SU-DHL-6 (cell line): ENCODE measurements around the gene TOLLIP.

ENCODE experiments used
- H2AFZ ChIP-seq: fragments of 200-600 bp; sonication (generic); 2 replicates; pipeline ENCODE4 v1.6.1; 2014; ENCODE audit warnings: low read depth, mild to moderate bottlenecking, moderate library complexity, mixed read lengths, antibody characterized with exemption, low read length; ENCODE audit not compliant: severe bottlenecking
- H3F3A ChIP-seq: fragments of 200-600 bp; shearing (Covaris generic); 2 replicates; pipeline ENCODE4 v1.6.0; 2016; ENCODE audit warnings: antibody characterized with exemption, mild to moderate bottlenecking; ENCODE audit not compliant: insufficient read depth
- H3K27ac ChIP-seq: fragments of 200-600 bp; sonication (generic); 2 replicates; pipeline ENCODE4 v1.5.1; 2016; ENCODE audit warnings: low read depth, mild to moderate bottlenecking, low read length, moderate library complexity, mixed read lengths
- H3K27me3 ChIP-seq: fragments of 200-600 bp; sonication (generic), shearing (Covaris generic); 2 replicates; pipeline ENCODE4 v1.6.0; 2014; ENCODE audit warnings: mild to moderate bottlenecking, low read length
- H3K36me3 ChIP-seq: fragments of 200-600 bp; sonication (generic); 2 replicates; pipeline ENCODE4 v1.6.1; 2014; ENCODE audit warnings: mild to moderate bottlenecking, low read length, mixed read lengths
- H3K4me2 ChIP-seq: fragments of 300-600, 200-600 bp; shearing (Covaris generic), sonication (generic); 2 replicates; pipeline ENCODE4 v1.6.0; 2014; ENCODE audit warnings: low read length, low read depth, mild to moderate bottlenecking; ENCODE audit not compliant: poor library complexity, severe bottlenecking
- H3K4me3 ChIP-seq: fragments of 200-600 bp; sonication (generic); 2 replicates; pipeline ENCODE4 v1.5.1; 2014; ENCODE audit warnings: antibody characterized with exemption, low read length, mild to moderate bottlenecking, mixed read lengths; ENCODE audit not compliant: insufficient read depth, poor library complexity, severe bottlenecking
- H3K79me2 ChIP-seq: fragments of 200-600 bp; sonication (generic); 2 replicates; pipeline ENCODE4 v1.6.1; 2014; ENCODE audit warnings: mild to moderate bottlenecking, low read length, moderate library complexity; ENCODE audit not compliant: insufficient read depth
- H3K9ac ChIP-seq: fragments of 200-600 bp; sonication (generic); 2 replicates; pipeline ENCODE4 v1.7.0; 2014; ENCODE audit warnings: mild to moderate bottlenecking, low read length
- H3K9me2 ChIP-seq: fragments of 200-600 bp; sonication (generic); replicated peaks from 2 replicates; pipeline ENCODE4 v1.6.1; 2014; ENCODE audit warnings: low read length; ENCODE audit not compliant: insufficient read depth
- H3K9me3 ChIP-seq: fragments of 200-600 bp; sonication (generic); 2 replicates; pipeline ENCODE4 v1.6.1; 2014; ENCODE audit warnings: low read length, mixed read lengths; ENCODE audit not compliant: insufficient read depth
- H4K20me1 ChIP-seq: fragments of 200-600 bp; sonication (generic); 2 replicates; pipeline ENCODE4 v1.6.1; 2014; ENCODE audit warnings: low read depth, mild to moderate bottlenecking, antibody characterized with exemption, low read length, moderate library complexity, mixed read lengths
- CTCF ChIP-seq: fragments of 200-600 bp; sonication (generic); IDR thresholded peaks from one replicate; pipeline ENCODE4 v1.5.1; 2017; ENCODE audit warnings: antibody characterized with exemption, mild to moderate bottlenecking, low read length, moderate library complexity; ENCODE audit not compliant: insufficient read depth, poor library complexity, severe bottlenecking
- EZH2phosphoT487 ChIP-seq: fragments of 200-600 bp; sonication (generic), shearing (Covaris generic); conservative IDR thresholded peaks from 2 replicates; pipeline ENCODE4 v1.6.1; 2018; ENCODE audit warnings: mild to moderate bottlenecking, antibody characterized with exemption, low read length, moderate library complexity, mixed read lengths

Gene TOLLIP

GRCh38 chr11:1303126-1303821 is 6.2 kb downstream of the TOLLIP start:
- no peak overlapping the region for H3K4me2 ChIP-seq
- no peaks in the 10 kb centered on the region for H3K27me3 ChIP-seq
- H3K79me2 ChIP-seq, result peaks cover 77% of the 10 kb centered on the region
- H3K4me3 ChIP-seq, result no peak overlapping the region
- no peaks in the 10 kb centered on the region for H3K9me3 ChIP-seq
- H3K27ac ChIP-seq, result no peak overlapping the region
- H3K9ac ChIP-seq, result no peak overlapping the region
- no peak overlapping the region for H2AFZ ChIP-seq
- no peaks in the 10 kb centered on the region for H3K36me3 ChIP-seq
- H3F3A ChIP-seq, result no peaks in the 10 kb centered on the region
- no peaks in the 10 kb centered on the region; the same call in 1 of the 2 replicates for H4K20me1 ChIP-seq
- no peaks in the 10 kb centered on the region for H3K9me2 ChIP-seq
- TF ChIP-seq CTCF, result peak; percentile 17
- no peak for TF ChIP-seq EZH2phosphoT487

- H3F3A ChIP-seq, result no peaks in the 10 kb centered on the region
- no peak for TF ChIP-seq EZH2phosphoT487
- TF ChIP-seq CTCF, result no peak
- H3K27ac ChIP-seq, result no peak overlapping the region
- H3K4me3 ChIP-seq, result no peak overlapping the region
- H3K27me3 ChIP-seq, result no peaks in the 10 kb centered on the region
- no peak overlapping the region for H3K4me2 ChIP-seq
- H3K9me3 ChIP-seq, result no peaks in the 10 kb centered on the region
- H3K9me2 ChIP-seq, result no peaks in the 10 kb centered on the region
- no peak overlapping the region for H3K9ac ChIP-seq
- no peaks in the 10 kb centered on the region; the same call in 1 of the 2 replicates for H4K20me1 ChIP-seq
- no peak overlapping the region for H2AFZ ChIP-seq
- peaks cover 75% of the 10 kb centered on the region for H3K79me2 ChIP-seq
- no peaks in the 10 kb centered on the region for H3K36me3 ChIP-seq
These were observed 6.8 kb downstream of the TOLLIP start for GRCh38 chr11:1302461-1303125.

- Histone ChIP-seq H3K4me2 (no peak overlapping the region), H3K4me3 (no peak overlapping the region), H3K79me2 (peaks cover 74% of the 10 kb centered on the region), H3K9me3 (no peaks in the 10 kb centered on the region), H3F3A (no peaks in the 10 kb centered on the region), H3K27me3 (no peaks in the 10 kb centered on the region), H3K9me2 (no peaks in the 10 kb centered on the region), H2AFZ (no peak overlapping the region), H3K27ac (no peak overlapping the region), H3K9ac (no peak overlapping the region), H4K20me1 (no peaks in the 10 kb centered on the region; the same call in 1 of the 2 replicates), H3K36me3 (no peaks in the 10 kb centered on the region)
- TF ChIP-seq EZH2phosphoT487 (no peak), CTCF (no peak)
These were observed 7.4 kb downstream of the TOLLIP start for GRCh38 chr11:1302041-1302460.
